HEK293T (cell line): ENCODE results near the gene RAP1GDS1.

Experiments
- ARNT ChIP-seq: fragments of 450-650 bp; IDR thresholded peaks from 2 replicates; pipeline ENCODE4 v1.6.1; 2017; ENCODE audit warnings: mild to moderate bottlenecking
- BHLHE40 ChIP-seq: fragments of 450-650 bp; IDR thresholded peaks from 2 replicates; pipeline ENCODE4 v1.6.1; 2016; ENCODE audit warnings: mild to moderate bottlenecking, moderate library complexity, borderline replicate concordance
- CTBP1 ChIP-seq: fragments of 450-650 bp; IDR thresholded peaks from 2 replicates; pipeline ENCODE4 v1.6.1; 2016; ENCODE audit warnings: borderline replicate concordance
- ELF4 ChIP-seq: fragments of 450-650 bp; IDR thresholded peaks from 2 replicates; pipeline ENCODE4 v1.6.1; 2017; ENCODE audit warnings: antibody characterized with exemption
- FOXA1 ChIP-seq: fragments of 450-650 bp; IDR thresholded peaks from 2 replicates; pipeline ENCODE4 v1.6.1; 2016; ENCODE audit warnings: mild to moderate bottlenecking
- FOXK2 ChIP-seq: fragments of 450-650 bp; IDR thresholded peaks from 2 replicates; pipeline ENCODE4 v1.6.1; 2016; ENCODE audit warnings: mild to moderate bottlenecking
- FOXM1 ChIP-seq: fragments of 450-650 bp; IDR thresholded peaks from 2 replicates; pipeline ENCODE4 v1.6.1; 2017; ENCODE audit warnings: mild to moderate bottlenecking, borderline replicate concordance
- HDGF ChIP-seq: fragments of 450-650 bp; IDR thresholded peaks from 2 replicates; pipeline ENCODE4 v1.6.1; 2017; ENCODE audit warnings: antibody characterized with exemption, borderline replicate concordance
- NFRKB ChIP-seq: fragments of 450-650 bp; IDR thresholded peaks from 2 replicates; pipeline ENCODE4 v1.6.1; 2016; ENCODE audit warnings: mild to moderate bottlenecking, moderate library complexity
- SP1 ChIP-seq: fragments of 450-650 bp; IDR thresholded peaks from 2 replicates; pipeline ENCODE4 v1.6.1; 2017
- SUZ12 ChIP-seq: fragments of 450-650 bp; IDR thresholded peaks from 2 replicates; pipeline ENCODE4 v1.6.1; 2016; ENCODE audit warnings: mild to moderate bottlenecking
- TARDBP ChIP-seq: fragments of 450-650 bp; IDR thresholded peaks from 2 replicates; pipeline ENCODE4 v1.6.1; 2016
- ZNF384 ChIP-seq: fragments of 450-650 bp; IDR thresholded peaks from 2 replicates; pipeline ENCODE4 v1.6.1; 2016
- TF ChIP-seq, protein P1 (sequence below): fragments of 450-650 bp; IDR thresholded peaks from 2 replicates; pipeline ENCODE4 v1.6.1; 2016

DNA sequence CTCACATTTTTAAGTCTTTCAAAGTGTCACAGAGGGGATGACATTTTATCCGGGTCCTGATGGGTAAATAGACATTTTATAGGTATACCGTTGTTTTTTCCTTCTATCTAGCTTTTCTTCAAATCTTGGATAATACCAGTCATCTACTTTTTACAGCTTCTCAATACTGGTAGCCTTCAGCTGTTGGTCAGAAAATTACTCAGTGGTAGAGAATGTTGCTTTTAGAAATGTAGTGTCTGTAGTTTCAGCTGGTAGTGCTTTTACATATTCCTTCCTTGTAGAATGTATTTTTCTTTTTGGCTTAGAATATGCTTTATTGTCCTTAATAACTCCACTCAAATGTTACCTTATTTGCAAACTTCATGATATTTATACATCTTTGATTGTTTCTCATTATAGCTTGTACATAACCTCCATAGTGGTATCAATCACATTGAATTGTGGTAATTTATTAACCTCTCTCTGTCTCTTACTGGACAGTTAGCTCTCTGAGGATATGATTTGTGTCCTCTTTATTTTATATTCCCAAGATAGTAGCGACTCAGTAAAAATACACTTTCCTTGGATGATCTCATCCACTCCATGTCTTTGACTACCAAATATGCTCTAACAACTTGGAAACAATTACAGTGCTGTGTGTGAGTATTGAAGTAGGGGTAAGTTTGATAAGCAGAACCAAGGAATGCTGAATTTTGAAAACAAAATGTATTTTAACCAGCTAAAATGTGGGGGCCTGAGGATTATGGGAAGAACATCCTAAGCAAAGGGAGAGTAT, 53.8 kb downstream of the RAP1GDS1 start:
- TF ChIP-seq SUZ12: no peak
- TF ChIP-seq FOXK2: no peak
- no peak for TF ChIP-seq SP1
- no peak for TF ChIP-seq BHLHE40
- no peak for TF ChIP-seq FOXM1
- no peak for TF ChIP-seq HDGF
- no peak for TF ChIP-seq TARDBP
- no peak for TF ChIP-seq FOXA1
- no peak for TF ChIP-seq ELF4
- TF ChIP-seq, protein P1, sequence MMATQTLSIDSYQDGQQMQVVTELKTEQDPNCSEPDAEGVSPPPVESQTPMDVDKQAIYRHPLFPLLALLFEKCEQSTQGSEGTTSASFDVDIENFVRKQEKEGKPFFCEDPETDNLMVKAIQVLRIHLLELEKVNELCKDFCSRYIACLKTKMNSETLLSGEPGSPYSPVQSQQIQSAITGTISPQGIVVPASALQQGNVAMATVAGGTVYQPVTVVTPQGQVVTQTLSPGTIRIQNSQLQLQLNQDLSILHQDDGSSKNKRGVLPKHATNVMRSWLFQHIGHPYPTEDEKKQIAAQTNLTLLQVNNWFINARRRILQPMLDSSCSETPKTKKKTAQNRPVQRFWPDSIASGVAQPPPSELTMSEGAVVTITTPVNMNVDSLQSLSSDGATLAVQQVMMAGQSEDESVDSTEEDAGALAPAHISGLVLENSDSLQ: no peak
- TF ChIP-seq ARNT: no peak
- TF ChIP-seq CTBP1: no peak
- TF ChIP-seq NFRKB: no peak
- TF ChIP-seq ZNF384: no peak
